NCI-H1048 (cell line): ENCODE results near the gene LCP2.
A peak's percentile ranks its signal among the peaks of the same experiment; 100 is the strongest.
"Not testable (repeated sequence)": the region's sequence is repeated elsewhere in the genome, so short reads cannot be mapped to it uniquely, and the experiment has no call there.

Source experiments
- DNase-seq: peaks from one replicate; lab custom pipeline; 2025; lab: John Stamatoyannopoulos, UW

Gene LCP2

DNA sequence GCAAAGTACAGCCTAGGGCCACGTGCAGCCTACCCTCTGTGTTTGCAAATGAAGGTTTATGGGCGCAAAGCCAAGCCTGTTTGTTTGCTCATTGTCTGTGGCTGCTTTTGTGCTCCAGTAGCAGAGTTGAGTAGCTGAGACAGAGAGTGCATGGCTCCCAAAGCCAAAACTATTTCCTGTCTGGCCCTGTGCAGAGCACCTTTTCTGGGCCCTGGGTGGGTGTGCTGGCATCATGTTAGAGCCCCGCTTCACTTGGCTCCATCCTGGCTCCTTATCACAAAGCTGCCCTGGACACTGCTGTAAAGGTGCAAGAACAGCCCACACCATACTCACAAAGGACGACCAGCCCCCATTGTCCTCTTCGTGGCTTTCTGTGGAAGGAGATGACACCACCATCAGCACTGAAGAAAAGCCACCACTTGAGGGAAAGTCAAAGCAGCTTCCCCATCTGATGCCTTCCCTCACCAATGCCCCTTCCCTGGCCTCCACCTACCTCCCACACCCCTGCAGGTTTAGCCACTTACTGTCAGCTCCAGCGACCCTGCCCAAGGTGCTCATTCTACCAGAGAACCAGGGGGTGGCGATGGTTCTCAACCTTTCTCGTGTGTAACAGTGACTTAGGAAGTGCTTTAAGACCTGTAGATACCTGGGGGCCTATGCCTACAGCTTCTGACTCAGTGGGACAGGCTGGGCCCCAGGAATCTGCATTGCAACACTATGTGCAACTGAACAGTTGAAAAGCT, 23.4 kb downstream of the LCP2 start:
- peak; percentile 49 for DNase-seq

DNA sequence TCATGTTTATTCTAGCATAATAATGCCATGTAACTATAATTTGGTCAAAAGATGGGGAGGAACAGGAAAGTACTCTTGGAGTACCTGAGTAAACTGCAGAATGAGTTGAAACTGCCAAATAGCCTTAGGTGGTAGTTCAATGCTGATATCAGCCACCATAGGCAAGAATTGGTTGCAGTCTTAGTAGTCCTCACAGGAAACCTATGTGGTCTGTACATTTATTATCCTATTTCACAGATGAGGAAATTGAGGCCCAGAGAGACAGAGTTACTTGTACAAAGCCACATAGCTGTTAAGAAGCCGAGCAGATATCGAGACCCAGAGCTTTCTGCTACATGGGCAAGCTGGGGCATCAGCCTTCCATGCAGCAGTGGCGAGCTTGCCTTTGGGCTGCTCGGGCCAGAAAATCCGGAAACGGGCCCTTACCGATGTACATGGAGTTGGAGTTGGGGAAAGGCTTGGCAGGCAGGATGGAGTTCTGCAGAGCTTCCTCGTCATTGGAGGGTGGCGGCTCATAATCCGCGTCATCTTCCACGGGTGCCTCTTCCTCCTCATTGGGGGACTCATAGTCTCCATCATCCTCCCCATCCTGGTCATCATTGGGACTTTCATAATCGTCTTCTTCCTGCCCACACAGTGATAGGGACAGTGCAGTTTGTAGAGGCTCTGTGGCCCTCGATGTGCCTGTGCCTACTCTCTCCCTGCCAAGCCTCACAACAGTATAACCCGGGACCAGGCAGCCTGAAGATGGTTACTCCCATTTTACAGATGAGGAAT, 27.1 kb downstream of the LCP2 start:
- DNase-seq, result no peak

DNA sequence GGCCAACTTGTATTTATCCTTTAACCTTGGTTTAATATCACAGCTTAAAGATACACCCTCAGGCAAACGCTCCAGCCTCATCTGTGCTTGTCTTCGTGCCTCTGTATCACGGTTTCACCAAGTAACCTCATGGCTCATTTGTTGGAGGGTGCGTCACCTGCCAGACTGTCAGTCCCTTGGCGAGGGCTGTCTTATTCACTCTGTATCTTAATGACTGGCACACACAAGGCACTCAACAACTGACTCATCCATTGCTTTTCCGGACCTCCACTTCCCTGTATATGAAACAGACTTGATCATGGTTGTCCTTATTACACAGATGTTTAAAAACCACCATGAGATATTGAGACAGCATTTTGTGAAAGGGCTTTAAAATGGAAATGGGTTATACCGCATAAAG, 28.0 kb downstream of the LCP2 start:
- DNase-seq, result no peak

DNA sequence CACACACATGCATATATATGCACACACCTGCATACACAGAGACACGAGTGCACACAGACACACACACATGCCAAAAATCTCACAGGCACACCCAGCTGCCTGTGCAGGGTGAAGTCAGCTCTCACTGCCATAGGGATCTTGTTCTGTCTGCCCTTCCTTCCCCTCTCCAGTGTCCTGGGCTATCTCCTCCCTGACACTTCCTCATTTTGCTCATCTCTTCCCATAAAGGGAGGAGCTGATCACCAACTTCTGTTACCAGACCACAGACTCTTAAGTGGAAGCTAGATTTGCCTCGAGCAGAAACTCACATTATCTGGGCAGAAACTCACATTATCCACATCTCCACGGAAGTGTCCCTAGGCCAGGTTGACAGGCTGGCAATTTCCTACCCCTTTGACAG, 28.7 kb downstream of the LCP2 start:
- no peak for DNase-seq

DNA sequence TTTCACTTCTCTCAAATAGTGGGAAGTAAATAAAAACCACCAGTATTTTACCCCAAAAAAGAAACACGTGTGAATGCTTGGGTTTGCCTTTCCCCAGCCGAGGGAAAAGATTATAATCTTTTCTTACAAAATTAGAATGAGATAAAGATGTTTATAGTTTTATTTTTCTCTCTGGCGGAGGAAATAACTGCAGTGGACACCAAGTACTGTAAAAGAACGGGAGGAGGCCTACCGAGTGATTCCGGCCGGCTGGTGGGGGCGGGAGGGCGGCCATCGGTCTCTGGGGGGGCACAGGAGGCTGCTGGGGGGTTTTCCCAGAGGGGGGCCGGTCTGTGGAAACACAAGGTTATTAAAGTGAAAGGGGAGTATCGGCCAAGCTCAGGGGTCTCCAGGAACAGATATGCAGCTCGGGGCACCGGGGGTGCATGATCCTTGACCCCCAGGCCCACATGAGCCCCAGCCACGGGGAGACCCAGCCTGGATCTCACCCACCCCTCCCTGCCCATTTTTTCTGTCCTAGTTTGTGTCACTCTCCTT, 29.4 kb downstream of the LCP2 start:
- DNase-seq, result no peak

DNA sequence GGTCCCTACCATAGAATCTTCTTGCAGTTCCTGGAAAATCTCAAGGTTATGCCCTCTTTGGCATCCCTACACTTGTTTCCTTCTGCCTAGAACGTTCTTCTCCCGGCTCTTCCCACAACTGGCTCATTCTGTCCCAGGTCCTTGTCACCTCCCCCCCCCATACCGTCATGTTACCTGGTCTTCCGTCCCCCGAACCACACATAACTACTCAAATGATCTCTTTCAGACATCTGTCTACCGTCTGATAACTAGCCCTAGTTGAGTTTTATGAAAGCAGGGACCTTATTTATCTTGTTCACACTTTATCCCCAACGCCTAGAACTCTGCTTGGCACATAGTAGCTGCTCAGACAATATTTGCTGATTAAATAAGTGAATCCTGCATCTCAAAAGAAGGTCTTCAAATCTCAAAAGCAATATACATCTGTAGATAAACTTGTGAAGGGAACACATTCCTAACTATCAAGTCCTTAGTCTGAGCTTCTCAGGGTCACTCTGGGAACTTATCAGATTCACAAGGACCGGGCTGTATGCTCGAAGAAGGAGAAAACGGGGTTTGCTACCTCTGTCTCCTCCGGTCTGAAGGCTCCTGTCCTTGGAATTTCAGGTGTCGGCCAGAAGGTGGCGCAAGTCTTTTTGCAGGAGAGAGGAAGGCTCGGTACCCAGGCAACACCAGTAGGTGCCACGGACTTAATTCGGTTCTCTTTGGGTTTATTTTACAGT, 30.0 kb downstream of the LCP2 start:
- DNase-seq, result peak; percentile 42

DNA sequence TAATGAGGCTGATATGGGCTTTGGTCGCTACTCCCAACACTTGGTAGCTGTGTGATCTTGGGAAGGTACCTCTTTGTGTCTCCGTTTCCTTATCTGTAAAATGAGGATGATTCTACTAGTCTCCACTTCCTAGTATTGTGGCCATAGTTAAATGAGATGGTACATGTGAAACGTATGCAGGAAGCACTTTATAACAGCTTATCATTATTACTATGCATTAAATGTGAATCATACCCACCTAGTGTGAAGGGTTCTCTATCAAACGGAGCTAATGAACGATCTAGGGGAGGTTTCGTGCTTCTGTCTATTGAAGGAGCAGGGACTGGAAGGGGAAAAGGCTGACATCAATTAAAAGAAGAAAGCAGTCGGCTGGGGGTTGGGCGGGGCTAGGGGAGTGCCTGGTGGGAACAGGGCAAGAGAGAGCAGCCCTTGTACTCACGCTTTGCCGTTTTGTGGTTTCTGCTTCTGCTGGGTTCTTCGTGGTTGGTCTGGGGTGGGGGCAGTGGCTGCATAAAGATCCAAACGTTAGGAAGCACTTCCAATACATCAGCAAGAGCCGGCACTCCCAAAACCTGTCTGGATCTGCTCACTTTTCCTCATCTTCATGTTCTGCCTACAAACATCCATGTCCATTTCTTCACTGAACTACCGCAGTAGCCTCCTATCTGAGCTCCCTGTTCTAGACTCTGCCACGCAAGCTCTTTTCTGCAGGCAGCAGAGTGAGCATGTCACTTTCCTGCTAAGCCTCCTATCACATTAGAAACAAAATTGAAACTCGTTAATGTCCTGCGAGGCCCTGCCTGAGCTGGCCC, 30.8 kb downstream of the LCP2 start:
- peak; percentile 57 for DNase-seq

DNA sequence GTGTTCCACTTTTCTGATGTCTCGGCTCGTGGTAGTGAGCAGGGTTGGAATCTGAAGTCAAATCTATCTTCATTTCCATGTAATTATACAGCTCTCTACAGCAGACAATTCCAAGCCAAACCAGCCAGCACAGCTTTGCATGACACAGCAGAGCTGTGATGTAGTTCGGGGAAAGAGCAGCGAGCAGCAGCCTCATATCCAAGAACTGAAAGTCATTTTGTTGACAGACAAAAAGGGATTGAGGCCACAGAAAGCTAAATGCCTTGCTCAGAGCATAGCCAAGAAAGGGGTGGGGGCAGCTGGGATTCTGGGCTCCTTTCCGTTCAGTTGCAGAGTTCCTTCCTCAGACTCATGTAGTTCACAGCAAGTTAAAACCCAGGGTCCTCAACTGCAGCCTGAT, 32.1 kb downstream of the LCP2 start:
- DNase-seq, result peak; percentile 82

DNA sequence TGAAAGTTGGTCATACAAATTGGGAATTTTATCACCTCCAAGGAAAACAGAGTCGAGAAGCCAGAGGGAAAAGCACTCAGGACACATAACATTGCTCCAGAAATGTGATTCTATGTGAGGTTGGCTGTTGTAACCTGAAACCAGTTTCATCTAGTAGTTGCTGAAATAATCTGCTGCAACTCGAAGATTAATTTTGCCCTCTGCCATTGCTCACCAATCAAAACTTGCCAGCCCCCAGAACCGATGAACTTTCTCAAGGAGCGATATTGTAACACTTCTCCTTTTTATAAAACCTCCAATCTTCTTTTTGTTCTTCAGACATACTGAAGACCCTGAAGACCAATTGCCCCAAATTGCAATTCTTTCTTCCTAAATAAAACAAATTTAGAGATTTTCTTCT, 33.7 kb downstream of the LCP2 start:
- DNase-seq, result no peak

DNA sequence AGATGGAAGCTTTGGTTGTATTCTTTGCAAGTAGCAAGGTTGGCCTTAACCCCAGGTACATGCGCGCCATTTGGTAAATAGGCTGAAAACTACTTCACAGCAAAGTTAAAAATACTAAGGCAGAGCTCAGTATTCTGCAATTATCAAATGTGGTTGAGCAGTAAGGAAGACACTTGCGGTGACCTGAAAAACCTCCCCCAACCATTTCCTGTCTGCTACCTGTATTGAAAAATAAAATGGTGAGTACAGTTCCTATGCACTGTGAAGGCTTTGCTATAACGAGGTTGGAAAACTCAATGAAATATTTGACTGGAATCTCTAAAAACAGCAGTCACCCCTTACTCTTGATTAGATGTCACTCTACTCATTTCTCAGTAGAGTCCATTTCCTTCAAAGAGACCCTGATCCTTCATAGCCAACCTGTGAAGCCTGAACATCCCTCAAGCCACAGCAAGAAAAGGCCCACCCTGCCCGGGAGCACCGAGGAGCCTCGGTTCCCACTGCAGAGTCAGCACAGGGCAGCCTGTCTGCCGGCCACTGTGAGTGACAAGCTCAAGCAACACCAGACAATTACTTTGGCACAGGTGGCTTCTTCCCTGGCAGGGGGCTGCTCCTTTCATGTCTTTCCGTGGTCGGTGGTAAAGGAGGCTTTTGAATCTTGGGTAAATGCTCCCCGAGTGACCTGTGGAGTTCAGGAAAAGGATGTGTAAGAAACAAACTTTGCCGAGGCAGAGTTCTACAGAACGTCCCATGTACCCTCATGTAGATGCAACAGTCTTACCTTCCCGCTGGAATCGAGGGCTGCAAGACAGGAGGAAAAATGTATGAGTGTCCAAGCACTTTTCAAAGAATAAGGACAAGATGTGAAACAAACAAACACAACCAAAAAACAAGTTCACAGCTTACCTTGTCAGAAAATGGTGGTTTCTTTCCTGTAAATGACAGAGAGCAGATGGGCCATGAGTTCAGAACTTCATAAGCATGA, 35.2 kb downstream of the LCP2 start:
- DNase-seq, result no peak

DNA sequence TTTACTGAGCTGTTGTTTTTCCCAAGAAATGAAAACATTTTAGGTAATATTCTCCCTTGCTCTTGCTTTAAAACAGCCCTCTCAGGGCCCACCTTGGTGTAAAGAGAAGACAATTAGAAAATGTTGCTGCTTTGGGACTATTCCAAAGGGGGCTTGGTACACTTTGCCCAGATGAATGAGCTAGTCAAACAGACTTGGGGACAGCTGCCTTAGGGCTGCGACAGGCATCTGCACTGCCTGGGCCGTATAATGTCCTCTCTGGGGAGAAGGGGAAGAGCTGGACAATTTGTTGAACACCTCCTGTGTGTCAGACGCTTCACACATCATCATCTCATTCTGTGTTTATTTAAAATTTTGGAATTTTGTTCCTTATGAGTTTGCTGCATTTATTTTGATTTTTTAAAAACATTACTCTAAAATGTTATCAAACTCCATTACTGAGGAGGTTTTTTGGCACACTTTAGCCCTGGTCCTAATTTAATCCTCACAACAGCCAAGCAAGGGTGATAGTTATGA, 36.0 kb downstream of the LCP2 start:
- no peak for DNase-seq

DNA sequence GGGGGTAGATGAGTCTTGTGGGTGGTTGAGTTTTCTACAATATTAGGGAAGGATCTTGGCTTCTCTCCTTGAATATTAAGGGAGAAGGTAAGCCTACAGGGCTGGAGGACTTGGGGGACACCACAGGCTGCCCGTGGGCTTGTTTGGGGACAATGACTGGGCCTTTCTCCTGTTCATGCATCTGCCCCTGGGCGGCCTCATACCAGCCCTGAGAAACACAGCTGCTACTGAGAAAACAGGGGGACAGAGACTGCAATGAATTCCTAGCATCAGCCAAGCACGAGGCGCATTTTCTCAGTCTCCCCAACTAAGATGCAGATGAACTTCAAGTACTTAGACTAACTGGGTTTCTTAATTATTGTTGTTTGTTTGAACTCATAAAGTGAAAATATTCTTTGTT, 40.2 kb downstream of the LCP2 start:
- DNase-seq, result no peak

DNA sequence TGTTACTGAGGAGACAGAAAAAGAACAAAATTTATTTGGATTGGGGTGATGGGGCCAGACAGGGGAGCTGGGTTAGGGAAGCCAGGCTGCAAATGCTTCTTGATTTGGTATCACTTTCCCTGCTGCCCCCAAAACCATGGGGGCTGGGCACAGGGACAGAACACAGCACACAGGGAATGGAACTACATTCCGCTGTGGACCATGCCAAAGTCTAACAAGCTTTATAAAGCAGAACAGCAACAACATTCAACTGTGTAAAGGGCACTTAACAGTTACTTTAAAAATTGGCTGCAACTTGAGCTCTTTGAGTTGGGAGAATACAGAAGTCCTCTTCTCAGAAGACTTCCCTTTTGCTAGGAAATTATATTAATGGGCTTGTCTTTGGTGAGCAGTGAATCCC, 41.0 kb downstream of the LCP2 start:
- DNase-seq, result no peak

DNA sequence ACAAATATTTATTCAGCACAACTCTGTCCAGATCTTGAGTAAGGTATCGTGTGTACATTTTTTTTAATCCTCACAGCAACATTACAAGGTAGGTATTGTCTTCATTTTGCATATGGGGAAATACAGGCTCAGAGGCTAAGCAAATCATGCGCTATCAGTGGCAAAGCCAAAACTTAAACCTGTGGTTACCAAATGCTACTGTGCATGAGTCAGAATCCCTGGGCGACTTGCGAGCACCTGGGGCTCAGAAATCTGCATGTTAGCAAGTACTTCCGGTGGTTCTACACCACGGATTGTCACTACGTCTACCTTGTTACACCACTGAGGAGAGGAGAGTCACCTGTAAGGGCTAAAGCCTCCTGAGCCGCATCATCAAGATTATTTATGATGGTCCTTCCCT, 43.5 kb downstream of the LCP2 start:
- peak; percentile 92 for DNase-seq

DNA sequence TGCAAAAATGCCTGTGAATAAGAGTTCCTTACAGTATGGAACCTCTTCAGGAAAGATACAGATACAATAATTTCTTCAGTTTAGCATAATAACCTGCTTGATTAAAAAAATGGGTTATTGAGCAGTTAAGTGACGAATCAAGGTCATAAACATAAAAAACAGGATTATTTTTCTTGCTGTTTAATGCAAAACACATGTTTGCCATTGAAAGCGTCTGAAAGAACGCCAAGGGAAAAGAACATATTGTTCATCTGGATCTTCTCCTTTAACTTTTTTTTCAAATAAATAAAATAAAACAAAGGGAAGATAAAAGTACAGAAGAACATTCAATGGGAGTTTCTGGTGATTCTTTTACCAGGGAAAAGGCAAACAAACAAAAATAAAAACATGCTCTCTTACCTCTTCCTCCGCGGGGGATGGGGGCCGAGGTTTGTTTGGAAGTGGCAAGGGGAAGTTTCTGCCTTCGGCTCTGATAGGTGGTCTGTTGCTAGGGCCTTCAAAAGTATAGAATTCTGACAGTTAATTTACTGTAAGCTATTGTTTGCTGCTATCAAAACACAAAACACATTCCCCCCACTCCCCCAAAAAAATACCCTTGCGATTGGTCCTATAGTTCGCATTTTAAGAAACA, 44.7 kb downstream of the LCP2 start:
- no peak for DNase-seq

DNA sequence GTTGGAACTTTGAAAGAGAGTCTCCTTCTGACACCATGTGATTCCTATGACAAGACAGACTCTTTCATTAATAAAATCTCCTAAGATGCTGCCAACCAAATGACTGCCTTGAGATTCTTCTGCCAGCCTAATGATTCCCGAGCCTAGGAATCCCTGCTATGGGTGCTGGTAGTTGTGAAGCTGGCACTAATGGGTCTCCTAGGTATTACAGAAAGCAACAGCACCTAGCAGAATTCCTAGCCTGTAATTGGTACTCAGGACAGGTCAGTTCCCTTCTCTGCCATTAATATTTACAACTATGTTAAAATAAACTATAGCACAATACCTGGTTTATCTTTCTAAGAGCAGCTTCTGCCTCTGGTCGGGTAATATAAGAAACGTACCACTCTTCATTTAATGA, 45.5 kb downstream of the LCP2 start:
- DNase-seq, result no peak

DNA sequence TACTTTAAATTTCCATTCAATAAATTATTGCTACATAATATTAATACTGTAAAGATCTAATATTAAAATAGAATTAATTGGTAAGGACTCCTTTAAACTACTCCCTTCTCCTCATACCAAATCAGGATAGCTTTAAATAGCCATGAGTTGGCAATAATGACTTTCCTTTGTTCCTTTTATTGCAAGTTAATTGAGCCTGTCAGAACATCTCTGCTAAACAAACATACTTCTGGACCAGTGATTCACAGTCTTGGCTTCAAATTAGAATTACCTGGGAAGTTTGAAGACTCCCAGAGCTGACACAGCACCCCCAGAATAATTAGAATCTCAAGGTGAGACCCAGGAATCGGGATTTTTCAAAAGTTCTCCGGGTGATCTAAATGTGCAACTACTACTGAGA, 46.1 kb downstream of the LCP2 start:
- DNase-seq, result no peak

DNA sequence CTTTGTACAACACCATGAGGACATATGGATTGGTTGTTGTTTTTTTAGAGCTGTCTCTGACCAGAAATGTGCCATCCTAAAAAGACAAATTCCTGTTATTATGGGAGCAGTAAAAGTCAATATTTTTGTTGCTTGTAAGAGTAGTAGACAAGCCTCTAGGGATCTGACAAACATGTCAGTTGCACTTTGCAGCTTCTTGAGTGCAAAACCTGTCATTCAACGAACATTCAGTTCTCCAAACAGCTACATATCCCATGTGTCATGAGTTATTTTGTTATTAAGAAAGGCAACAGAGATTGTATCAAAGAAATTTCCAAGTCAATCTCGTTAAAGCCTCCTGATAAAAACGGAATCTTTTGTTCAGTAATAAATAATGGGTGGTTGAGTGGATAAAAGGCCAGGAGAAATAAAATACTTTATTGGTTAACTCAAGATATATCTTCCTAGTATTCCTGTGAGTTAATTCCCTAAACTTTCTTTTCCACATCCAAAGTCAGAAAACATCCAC, 46.7 kb downstream of the LCP2 start:
- no peak for DNase-seq

DNA sequence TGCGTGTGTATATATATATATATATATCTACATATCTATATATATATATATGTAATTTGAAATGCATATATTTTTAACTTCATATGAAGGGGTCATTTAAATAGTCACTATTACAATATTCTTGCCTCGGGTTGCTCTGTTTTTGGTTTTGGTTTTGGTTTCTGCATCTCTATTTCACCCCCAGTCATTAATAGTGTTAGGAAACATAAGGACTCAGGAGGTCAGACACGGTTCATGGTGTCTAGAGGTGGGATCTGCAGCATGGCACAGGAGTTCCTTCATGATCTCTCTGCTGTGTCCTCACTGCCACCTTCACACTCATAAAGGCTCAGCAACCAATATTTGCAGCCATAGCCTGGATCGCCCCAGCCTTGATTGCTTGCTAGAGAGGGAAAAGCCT, 48.2 kb downstream of the LCP2 start:
- DNase-seq, result no peak

DNA sequence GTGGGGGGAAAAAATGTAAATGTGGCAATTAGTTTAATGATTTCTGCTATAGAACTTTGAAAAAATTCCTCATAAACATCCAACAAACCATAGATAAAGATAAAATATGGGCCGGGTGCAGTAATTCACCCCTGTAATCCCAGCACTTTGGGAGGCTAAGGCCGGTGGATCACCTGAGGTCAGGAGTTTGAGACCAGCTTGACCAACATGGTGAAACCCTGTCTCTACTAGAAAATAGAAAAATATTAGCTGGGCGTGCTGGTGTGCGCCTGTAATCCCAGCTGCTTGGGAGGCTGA, 48.7 kb downstream of the LCP2 start:
- DNase-seq, result not testable (repeated sequence)
